GM10266 (cell line): ENCODE results near the gene DLG2.

ENCODE experiments used
- DNase-seq: peaks from one replicate; pipeline ENCODE4 v3.0.0; 2012; ENCODE audit errors: extremely low spot score
- TF ChIP-seq, protein P1 (sequence below): IDR thresholded peaks from 2 replicates; pipeline ENCODE4 v1.5.1; 2012; ENCODE audit warnings: mild to moderate bottlenecking, low read depth; ENCODE audit not compliant: control insufficient read depth, insufficient read depth; ENCODE audit errors: missing control alignments

DLG2 gene

DNA sequence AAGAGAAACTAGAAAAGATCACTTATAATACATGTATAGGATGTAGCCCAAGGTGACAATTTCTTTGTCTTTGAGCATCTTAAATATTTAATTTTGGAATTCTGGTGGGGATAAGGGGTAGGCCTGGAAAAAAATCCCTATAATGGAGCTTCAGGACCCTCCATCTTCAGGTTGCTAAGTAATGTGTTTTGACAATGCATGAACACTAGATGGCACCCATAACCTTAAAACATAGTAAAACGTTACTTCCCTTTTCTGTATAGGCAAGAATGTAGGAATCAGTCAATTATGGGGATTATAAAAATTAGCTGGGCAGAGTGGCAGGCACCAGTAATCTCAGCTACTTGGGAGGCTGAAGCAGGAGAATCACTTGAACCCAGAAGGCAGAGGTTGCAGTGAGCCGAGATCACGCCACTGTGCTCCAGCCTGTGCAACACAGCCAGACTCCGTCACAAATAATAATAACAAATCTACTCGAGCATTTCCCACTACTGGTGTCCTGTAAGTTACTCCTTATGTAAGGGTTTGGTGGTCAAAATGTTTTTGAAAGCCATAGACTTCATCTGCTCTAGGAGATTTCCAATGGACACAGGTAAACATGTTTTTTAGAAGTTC, 1799.1 kb downstream of the DLG2 start:
- TF ChIP-seq, protein P1, sequence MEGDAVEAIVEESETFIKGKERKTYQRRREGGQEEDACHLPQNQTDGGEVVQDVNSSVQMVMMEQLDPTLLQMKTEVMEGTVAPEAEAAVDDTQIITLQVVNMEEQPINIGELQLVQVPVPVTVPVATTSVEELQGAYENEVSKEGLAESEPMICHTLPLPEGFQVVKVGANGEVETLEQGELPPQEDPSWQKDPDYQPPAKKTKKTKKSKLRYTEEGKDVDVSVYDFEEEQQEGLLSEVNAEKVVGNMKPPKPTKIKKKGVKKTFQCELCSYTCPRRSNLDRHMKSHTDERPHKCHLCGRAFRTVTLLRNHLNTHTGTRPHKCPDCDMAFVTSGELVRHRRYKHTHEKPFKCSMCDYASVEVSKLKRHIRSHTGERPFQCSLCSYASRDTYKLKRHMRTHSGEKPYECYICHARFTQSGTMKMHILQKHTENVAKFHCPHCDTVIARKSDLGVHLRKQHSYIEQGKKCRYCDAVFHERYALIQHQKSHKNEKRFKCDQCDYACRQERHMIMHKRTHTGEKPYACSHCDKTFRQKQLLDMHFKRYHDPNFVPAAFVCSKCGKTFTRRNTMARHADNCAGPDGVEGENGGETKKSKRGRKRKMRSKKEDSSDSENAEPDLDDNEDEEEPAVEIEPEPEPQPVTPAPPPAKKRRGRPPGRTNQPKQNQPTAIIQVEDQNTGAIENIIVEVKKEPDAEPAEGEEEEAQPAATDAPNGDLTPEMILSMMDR = peak; percentile 66
- DNase-seq = peak; percentile 35

DNA sequence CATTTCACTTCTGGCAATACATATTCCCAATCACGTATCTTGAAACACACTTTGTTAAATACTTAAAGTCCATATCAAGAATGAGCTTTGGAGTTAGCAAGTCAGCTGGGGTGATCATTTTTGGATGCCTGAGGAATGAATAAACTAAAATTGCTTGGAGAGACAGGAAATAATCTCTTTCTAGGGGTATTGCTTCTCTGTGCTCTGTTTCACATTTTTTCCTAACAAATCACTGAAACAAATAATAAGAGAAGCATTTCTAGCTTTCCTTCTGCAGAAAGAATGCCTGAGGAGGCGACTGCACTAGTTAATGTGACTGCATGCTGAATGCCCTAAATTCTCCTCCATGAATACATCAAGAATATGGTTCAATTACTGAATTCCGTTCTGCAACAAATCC, 1799.6 kb downstream of the DLG2 start:
- no peak for DNase-seq
- TF ChIP-seq, protein P1 = no peak

DNA sequence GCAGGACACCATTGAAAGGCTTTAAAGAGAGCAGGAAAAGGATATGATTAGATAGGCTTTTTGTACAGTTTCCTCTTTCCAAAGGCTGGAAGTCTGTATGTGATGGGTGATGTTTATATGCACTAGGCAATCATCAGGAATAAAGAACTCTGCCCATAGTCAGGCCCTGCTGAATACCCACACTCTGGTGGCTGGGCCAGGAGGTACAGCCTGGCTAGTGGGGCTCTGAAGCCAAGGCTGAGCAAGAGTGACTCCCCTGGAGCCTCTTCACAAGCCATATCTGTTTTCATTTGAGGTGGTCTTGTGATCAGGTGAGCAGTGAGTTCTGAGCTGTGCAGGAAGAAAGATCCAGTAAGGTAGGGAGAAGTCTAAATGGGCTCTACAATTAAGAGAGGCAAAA, 1801.1 kb downstream of the DLG2 start:
- DNase-seq = no peak
- TF ChIP-seq, protein P1 = no peak

DNA sequence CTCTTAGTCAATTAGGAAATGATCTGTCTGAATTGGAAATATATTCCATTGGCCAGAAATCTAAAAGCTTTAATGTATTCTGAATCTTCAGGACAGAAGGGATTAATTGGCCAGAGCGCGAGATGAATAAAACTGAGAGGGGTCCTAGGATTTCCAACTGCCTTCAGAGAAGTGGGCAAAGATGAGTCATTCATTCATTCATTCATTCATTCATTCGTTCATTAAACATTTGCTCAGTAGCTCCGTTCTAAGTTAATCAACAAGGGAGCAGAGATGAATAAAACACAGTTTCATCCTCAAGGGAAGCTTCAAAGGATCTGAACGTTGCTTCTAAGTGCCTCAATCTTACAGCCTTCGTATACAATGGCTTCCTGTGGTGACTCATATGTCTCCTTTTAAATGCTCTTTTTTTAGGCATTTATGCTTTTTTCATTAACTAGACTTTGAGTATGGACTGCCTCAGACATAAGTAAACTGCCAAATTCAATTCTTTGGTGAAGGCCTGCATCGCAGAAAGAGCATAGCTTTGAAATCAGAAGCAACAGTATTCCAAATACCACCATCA, 1803.6 kb downstream of the DLG2 start:
- TF ChIP-seq, protein P1 = no peak
- DNase-seq = no peak

DNA sequence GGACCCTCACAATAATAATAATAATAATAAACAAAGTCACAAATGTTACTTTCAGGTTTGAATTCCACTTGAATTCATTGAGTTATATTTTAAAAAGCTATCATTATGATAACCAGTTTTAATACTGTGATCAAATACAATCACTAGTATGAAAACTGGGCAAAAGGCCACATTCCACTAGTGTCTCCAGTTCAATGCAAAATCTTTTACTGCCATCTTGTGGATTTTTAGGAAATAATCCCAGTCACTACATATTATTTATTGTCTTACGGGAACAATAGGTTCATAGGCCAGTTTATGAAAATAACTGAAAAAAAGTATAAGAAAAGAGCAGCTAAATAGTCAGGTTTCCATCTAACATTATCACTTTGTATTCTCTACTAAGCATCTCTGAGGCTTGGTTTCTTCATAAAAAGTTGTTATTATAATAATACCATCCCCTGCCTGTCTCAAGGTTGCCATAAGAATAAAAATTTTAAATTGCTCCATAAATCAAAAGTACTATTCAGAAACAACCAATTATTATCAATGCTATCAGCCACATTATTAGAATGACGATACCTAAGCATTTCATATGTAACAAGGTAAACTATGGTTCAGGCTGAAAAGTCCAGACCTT, 1807.1 kb downstream of the DLG2 start:
- TF ChIP-seq, protein P1 = peak; percentile 48
- peak; percentile 16 for DNase-seq

DNA sequence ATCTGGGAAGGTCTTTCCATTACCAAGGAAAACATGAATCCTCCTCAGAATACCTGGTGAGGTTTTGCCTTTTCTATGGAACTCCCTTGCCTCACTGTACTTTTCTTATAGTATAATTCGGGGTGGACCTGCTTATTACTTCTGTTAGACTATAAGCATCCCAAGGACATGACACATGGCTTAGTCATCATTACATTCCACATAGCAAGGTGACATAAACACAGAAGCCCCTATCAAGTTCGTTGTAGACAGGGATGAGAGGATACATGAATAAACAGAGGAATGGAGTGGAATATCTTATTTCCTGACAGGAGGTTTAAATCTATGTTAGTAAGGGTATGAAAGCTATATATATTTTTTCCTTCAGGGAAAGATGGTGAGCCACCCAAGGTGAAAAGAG, 1808.8 kb downstream of the DLG2 start:
- DNase-seq = no peak
- TF ChIP-seq, protein P1 = no peak

DNA sequence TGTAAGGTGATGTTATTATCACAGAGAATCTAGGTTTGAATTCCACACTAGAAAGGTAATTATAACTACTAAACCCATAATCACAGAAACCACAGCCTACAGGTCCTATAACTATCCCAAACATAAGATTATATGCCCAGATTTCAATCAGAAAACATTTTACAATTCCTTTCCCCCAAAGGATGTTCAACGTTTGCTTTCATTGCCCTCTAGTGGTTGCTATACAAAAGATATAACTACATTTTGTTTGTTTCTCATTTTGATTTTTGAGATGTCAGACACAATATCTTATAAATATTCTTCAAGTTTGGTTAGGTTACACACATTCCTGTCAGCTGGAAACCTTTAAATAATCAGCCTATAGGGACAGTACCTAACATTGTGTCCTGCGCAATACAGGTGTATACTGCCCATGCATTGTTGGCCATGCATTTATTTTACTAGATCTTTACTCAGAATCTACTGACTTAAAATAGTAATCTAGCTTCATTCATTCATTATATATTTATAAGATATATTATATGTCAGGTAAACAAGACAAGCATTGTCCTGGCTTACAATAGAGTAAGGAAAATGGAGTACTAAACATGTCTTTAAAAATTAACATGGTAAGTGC, 1810.5 kb downstream of the DLG2 start:
- TF ChIP-seq, protein P1 = peak; percentile 45
- DNase-seq = peak; percentile 13
